Measurements from ENCODE around the gene PRAMEF25.
"Not testable (repeated sequence)": the region's sequence is repeated elsewhere in the genome, so short reads cannot be mapped to it uniquely, and the experiment has no call there.

The PRAMEF25 gene

DNA sequence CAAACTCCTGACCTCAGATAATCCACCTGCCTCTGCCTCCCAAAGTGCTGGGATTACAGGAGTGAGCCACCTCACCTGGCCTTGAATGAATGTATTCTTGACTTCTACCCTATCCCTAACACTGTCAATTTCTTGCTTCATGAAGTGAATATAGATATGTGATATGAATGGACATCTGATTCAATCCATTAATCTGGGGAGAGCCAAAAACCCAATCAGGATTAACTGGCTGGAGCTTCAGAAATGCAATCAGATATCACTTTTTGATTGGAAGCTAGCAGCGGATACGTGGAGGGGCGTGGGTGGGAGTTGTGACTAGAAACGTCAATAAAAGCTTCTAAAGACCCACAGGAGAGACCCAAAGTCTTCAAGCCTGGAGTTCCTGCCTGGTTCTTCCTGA lies at the start of gene PRAMEF25:
TSS of gene PRAMEF25 (plus strand) at position 301 of the 400 bp plus-strand sequence. CDS start 2,920 bp downstream, outside the sequence.
- not testable (repeated sequence) for DNase-seq (ENCODE audit: low spot score)

DNA sequence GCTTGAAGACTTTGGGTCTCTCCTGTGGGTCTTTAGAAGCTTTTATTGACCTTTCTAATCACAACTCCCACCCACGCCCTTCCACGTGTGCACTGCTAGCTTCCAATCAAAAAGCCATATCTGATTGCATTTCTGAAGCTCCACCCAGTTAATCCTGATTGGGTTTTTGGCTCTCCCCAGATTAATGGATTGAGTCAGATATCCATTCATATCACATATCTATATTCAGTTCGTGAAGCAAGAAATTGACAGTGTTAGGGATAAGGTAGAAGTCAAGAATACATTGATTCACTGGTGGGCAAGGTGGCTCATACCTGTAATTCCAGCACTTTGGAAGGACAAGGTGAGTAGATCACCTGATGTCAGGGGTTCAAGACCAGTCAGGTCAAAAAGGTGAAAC lies 14.1 kb upstream of the PRAMEF25 start, which contains the start of gene PRAMEF27:
TSS of gene PRAMEF27 (minus strand) at position 101 of the 400 bp plus-strand sequence. CDS start 2,916 bp downstream, outside the sequence.
- not testable (repeated sequence) for DNase-seq (ENCODE audit: low spot score)

DNA sequence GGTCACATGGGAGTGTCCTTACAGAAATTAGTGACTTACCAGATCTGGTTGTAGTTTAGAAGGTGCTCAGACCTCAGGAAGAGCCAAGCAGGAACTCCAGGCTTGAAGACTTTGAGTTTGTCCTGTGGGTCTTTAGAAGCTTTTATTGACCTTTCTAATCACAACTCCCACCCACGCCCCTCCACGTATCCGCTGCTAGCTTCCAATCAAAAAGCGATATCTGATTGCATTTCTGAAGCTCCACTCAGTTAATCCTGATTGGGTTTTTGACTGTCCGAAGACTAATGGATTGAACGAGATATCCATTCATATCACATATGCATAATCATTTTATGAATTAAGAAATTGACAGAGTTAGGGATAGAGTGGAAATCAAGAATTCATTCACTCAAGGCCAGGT lies 46.2 kb downstream of the PRAMEF25 start, which contains the start of gene HNRNPCL2:
TSS of gene HNRNPCL2 (minus strand) at position 101 of the 400 bp plus-strand sequence. CDS start 454 bp downstream, outside the sequence.
- DNase-seq (ENCODE audit: low spot score) = not testable (repeated sequence)
